Ishikawa (cell line): ENCODE measurements around the gene PKD2L2.

ENCODE experiments used
- CEBPB ChIP-seq: IDR thresholded peaks from 2 replicates; pipeline ENCODE4 v1.6.1; 2012
- CREB1 ChIP-seq: IDR thresholded peaks from 2 replicates; pipeline ENCODE4 v1.6.1; 2012; ENCODE audit warnings: low read depth
- FOXM1 ChIP-seq: IDR thresholded peaks from 2 replicates; pipeline ENCODE4 v1.6.1; 2012; ENCODE audit warnings: low read depth, borderline replicate concordance
- MAX ChIP-seq: IDR thresholded peaks from 2 replicates; pipeline ENCODE4 v1.6.1; 2012
- NFIC ChIP-seq: IDR thresholded peaks from 2 replicates; pipeline ENCODE4 v1.6.1; 2012
- RAD21 ChIP-seq: IDR thresholded peaks from 2 replicates; pipeline ENCODE4 v1.6.1; 2012; ENCODE audit warnings: low read depth
- REST ChIP-seq: IDR thresholded peaks from 2 replicates; pipeline ENCODE4 v1.6.1; 2012; ENCODE audit warnings: low read depth, mild to moderate bottlenecking
- TAF1 ChIP-seq: IDR thresholded peaks from 2 replicates; pipeline ENCODE4 v1.6.1; 2012; ENCODE audit warnings: low read depth, mild to moderate bottlenecking
- USF1 ChIP-seq: IDR thresholded peaks from 2 replicates; pipeline ENCODE4 v1.6.1; 2012
- YY1 ChIP-seq: IDR thresholded peaks from 2 replicates; pipeline ENCODE4 v1.6.1; 2012; ENCODE audit warnings: low read depth

GRCh38 chr5:137887831-137888230, 1.4 kb upstream of the PKD2L2 start:
- TF ChIP-seq USF1 (no peak), NFIC (no peak), TAF1 (no peak), CEBPB (no peak), RAD21 (no peak), YY1 (no peak), FOXM1 (no peak), MAX (no peak), CREB1 (no peak), REST (no peak)
